Kidney (tissue), 14 donors: ENCODE data around the gene OLFM3. TPM values are rescaled to one million over a fixed set of nuclear protein-coding genes. Genes with fewer than 3 reads are reported as not detected.

Experiments
- DNase-seq, 5 donors: peaks; one replicate each; pipeline ENCODE4 v3.0.0-alpha.2; 2013 to 2020
- FAIRE-seq: peaks from 2 replicates; lab custom pipeline; 2012; peaks lifted over from hg19 to GRCh38; lab: Jason Lieb, UNC
- H3K27ac ChIP-seq, 2 donors: one replicate each; pipeline ENCODE4 v1.7.0; 2013; ENCODE audit warnings: low read depth in 2 of 2, low read length in 2 of 2, inconsistent platforms in 1 of 2
- H3K27me3 ChIP-seq: one replicate; pipeline ENCODE4 v1.7.1; 2013; ENCODE audit warnings: low read length, inconsistent platforms; ENCODE audit not compliant: control insufficient read depth, insufficient read depth
- H3K36me3 ChIP-seq, 3 donors: one replicate each; pipeline versions ENCODE4 v1.7.0 to v1.7.1; 2013; ENCODE audit warnings: low read length in 3 of 3, control low read depth in 1 of 3, inconsistent platforms in 1 of 3; ENCODE audit not compliant: insufficient read depth in 3 of 3, control insufficient read depth in 2 of 3
- H3K4me1 ChIP-seq, 3 donors: one replicate each; pipeline versions ENCODE4 v1.7.0 to v1.7.1; 2013; ENCODE audit warnings: low read length in 3 of 3, inconsistent platforms in 1 of 3, low read depth in 1 of 3; ENCODE audit not compliant: control insufficient read depth in 2 of 3, insufficient read depth in 2 of 3
- H3K4me3 ChIP-seq, 3 donors: one replicate each; pipeline versions ENCODE4 v1.7.0 to v1.8.1; 2013; ENCODE audit warnings: low read length in 3 of 3, control low read depth in 1 of 3, inconsistent platforms in 1 of 3
- H3K9ac ChIP-seq, 3 donors: one replicate each; pipeline versions ENCODE4 v1.7.0 to v1.7.1; 2013; ENCODE audit warnings: low read length in 3 of 3, control low read depth in 1 of 3, inconsistent platforms in 1 of 3
- H3K9me3 ChIP-seq, 3 donors: one replicate each; pipeline versions ENCODE4 v1.7.0 to v1.7.1; 2013; ENCODE audit warnings: low read length in 3 of 3, control low read depth in 1 of 3, inconsistent platforms in 1 of 3; ENCODE audit not compliant: control insufficient read depth in 2 of 3, insufficient read depth in 1 of 3
- intact Hi-C: fragments of 100-400 bp; cut with DNase I; formaldehyde crosslinking; loops from one replicate; pipeline ENCODE4 v1.11.1; 2022
- polyA plus RNA-seq: library from polyadenylated mRNA; stranded (reverse); fragments of 350-450 nt; fragmentation: Illumina TruSeq; extraction: RNeasy Lipid Tissue Mini Kit (QIAGEN cat#74804); gene quantifications from one replicate; pipeline ENCODE4 v1.2.3, GENCODE V29; 2014; ENCODE audit warnings: low read depth, low replicate concordance; ENCODE audit not compliant: insufficient read depth
- total RNA-seq: library from RNA; stranded (reverse); fragmentation: NEBNext Ultra II Directional; extraction: Animal tissue kit (Norgen Biotek cat#: 25700); gene quantifications from one replicate; pipeline ENCODE4 v1.2.1, GENCODE V29; 2021
- TF ChIP-seq, protein P1 (sequence below): IDR thresholded peaks from 3 replicates; pipeline ENCODE4 v1.5.1; 2012; ENCODE audit warnings: mild to moderate bottlenecking, moderate library complexity, borderline replicate concordance; ENCODE audit not compliant: insufficient read depth; ENCODE audit errors: extremely low read depth
- donor health status: control.
- donor health status: control.
- donor health status: control.
- donor health status: control.
- donor health status: control.
- donor health status: DM: yes; HTN: yes; CAD: no.
- donor health status: Normal renal cell carcinoma (clear cell type).

The OLFM3 gene
- total and polyA plus RNA-seq, 2 donors from 2014 or later: 0.41 TPM; not detected in 1

GRCh38 chr1:101911894-101912293 lies 84.8 kb downstream of the OLFM3 start:
- intact Hi-C loops: no loop called here
- H3K9ac ChIP-seq: no peak overlapping the region
- no peak overlapping the region for H3K27ac ChIP-seq
- H3K36me3 ChIP-seq: no peaks in the 10 kb centered on the region
- H3K4me1 ChIP-seq: no peaks in the 10 kb centered on the region
- no peaks in the 10 kb centered on the region for H3K27me3 ChIP-seq
- no peak overlapping the region for H3K4me3 ChIP-seq
- TF ChIP-seq, protein P1, sequence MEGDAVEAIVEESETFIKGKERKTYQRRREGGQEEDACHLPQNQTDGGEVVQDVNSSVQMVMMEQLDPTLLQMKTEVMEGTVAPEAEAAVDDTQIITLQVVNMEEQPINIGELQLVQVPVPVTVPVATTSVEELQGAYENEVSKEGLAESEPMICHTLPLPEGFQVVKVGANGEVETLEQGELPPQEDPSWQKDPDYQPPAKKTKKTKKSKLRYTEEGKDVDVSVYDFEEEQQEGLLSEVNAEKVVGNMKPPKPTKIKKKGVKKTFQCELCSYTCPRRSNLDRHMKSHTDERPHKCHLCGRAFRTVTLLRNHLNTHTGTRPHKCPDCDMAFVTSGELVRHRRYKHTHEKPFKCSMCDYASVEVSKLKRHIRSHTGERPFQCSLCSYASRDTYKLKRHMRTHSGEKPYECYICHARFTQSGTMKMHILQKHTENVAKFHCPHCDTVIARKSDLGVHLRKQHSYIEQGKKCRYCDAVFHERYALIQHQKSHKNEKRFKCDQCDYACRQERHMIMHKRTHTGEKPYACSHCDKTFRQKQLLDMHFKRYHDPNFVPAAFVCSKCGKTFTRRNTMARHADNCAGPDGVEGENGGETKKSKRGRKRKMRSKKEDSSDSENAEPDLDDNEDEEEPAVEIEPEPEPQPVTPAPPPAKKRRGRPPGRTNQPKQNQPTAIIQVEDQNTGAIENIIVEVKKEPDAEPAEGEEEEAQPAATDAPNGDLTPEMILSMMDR: no peak
- no peaks in the 10 kb centered on the region for H3K9me3 ChIP-seq
- no peak for FAIRE-seq
- DNase-seq: no peak

DNA sequence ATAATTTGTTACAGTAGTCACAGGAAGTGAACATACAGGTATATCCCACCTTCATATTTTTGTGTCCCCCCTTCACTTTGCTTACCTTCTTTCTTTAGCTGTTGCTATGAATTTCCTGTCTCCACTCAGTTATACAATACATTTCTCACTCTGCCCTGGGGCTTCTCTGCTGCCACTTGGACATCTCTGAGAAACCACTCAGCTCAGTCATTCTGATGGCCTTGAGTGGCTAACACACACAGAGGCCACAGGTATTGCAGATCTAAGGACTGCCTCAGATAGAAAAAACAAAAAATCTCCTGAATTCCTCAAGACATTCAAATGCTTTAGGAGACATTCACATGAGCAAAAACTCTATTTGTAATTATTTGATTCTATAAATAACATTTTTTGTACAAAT lies 87.7 kb downstream of the OLFM3 start:
- intact Hi-C loops: no loop called here
- no peak overlapping the region for H3K4me3 ChIP-seq
- no peak overlapping the region for H3K9ac ChIP-seq
- H3K27me3 ChIP-seq: no peaks in the 10 kb centered on the region
- TF ChIP-seq, protein P1: no peak
- no peaks in the 10 kb centered on the region for H3K4me1 ChIP-seq
- H3K36me3 ChIP-seq: no peaks in the 10 kb centered on the region
- FAIRE-seq (no peak), DNase-seq (no peak)
- H3K9me3 ChIP-seq: no peaks in the 10 kb centered on the region
- H3K27ac ChIP-seq: no peak overlapping the region

GRCh38 chr1:101907264-101907663 lies 89.5 kb downstream of the OLFM3 start:
- TF ChIP-seq, protein P1: no peak
- H3K9me3 ChIP-seq: no peaks in the 10 kb centered on the region
- DNase-seq (no peak), FAIRE-seq (no peak)
- no peaks in the 10 kb centered on the region for H3K36me3 ChIP-seq
- no peak overlapping the region for H3K27ac ChIP-seq
- H3K4me3 ChIP-seq: no peak overlapping the region
- intact Hi-C loops: no loop called here
- H3K9ac ChIP-seq: no peak overlapping the region
- no peaks in the 10 kb centered on the region for H3K4me1 ChIP-seq
- H3K27me3 ChIP-seq: no peaks in the 10 kb centered on the region

DNA sequence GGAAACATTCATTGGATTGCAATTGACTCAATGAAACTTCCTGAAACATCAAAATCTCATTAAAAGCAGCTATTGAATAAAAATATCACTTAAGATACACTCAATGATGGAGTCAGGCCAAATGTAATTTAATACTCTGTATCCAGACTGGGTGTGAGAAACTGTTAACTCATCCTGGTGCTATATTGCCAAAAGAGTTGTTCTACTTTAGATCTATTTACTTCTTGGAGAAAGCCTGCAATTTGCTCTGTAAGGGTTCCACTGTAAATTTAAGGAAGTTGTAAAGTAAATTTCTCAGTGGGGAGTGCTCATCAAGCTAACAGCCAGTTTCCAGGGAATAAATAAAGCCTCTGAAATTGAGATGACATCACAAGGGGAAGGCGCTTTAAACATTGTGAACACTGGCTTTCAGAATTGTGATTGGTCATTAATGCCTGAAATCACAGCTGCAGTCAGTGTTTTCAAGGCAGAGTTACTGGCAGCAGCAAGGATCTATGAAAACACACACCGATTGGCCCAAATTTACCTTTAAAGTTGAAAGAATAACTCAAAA lies 91.4 kb downstream of the OLFM3 start:
- no peaks in the 10 kb centered on the region for H3K9me3 ChIP-seq
- H3K27ac ChIP-seq: no peak overlapping the region
- no peaks in the 10 kb centered on the region for H3K36me3 ChIP-seq
- H3K9ac ChIP-seq: no peak overlapping the region
- FAIRE-seq: no peak
- H3K4me1 ChIP-seq: no peaks in the 10 kb centered on the region
- H3K4me3 ChIP-seq: no peak overlapping the region
- no peaks in the 10 kb centered on the region for H3K27me3 ChIP-seq
- TF ChIP-seq, protein P1: no peak
- intact Hi-C loops: no loop called here
- peak in 1 of 5 donors; percentile 15 for DNase-seq
